Activated effector memory CD4-positive, alpha-beta T cell treated with Interleukin-2 at 50 U/mL for 16 hours (primary cell): ENCODE data around the gene ALK.

Experiments used
- DNase-seq: peaks from one replicate; pipeline ENCODE4 v3.0.0-alpha.2; 2020

Gene ALK

GRCh38 chr2:29706171-29706720 is 215.1 kb downstream of the ALK start:
- DNase-seq: no peak

- no peak for DNase-seq
Measured at GRCh38 chr2:29705616-29706015, 215.8 kb downstream of the ALK start.

- no peak for DNase-seq
Measured at GRCh38 chr2:29703336-29703735, 218.1 kb downstream of the ALK start.

- DNase-seq: no peak
Measured at GRCh38 chr2:29702276-29702675, 219.1 kb downstream of the ALK start.

GRCh38 chr2:29700560-29700959 is 220.8 kb downstream of the ALK start:
- no peak for DNase-seq

GRCh38 chr2:29699045-29699444 is 222.3 kb downstream of the ALK start:
- DNase-seq: no peak

- DNase-seq: no peak
Measured at GRCh38 chr2:29698216-29698615, 223.2 kb downstream of the ALK start.

- no peak for DNase-seq
Measured at GRCh38 chr2:29697715-29698114, 223.7 kb downstream of the ALK start.

- DNase-seq: no peak
Measured at GRCh38 chr2:29697181-29697580, 224.2 kb downstream of the ALK start.

GRCh38 chr2:29694741-29695140 is 226.6 kb downstream of the ALK start:
- DNase-seq: no peak

GRCh38 chr2:29691391-29691950 is 229.9 kb downstream of the ALK start:
- no peak for DNase-seq

- DNase-seq: no peak
Measured at GRCh38 chr2:29689666-29690065, 231.7 kb downstream of the ALK start.

- DNase-seq: no peak
Measured at GRCh38 chr2:29688429-29688828, 233.0 kb downstream of the ALK start.

- no peak for DNase-seq
Measured at GRCh38 chr2:29687121-29687520, 234.3 kb downstream of the ALK start.

GRCh38 chr2:29676886-29677453 is 244.4 kb downstream of the ALK start:
- no peak for DNase-seq

GRCh38 chr2:29664578-29664977 is 256.8 kb downstream of the ALK start:
- no peak for DNase-seq

GRCh38 chr2:29663268-29663667 is 258.1 kb downstream of the ALK start:
- no peak for DNase-seq

- no peak for DNase-seq
Measured at GRCh38 chr2:29662861-29663260, 258.5 kb downstream of the ALK start.

GRCh38 chr2:29660201-29660600 is 261.2 kb downstream of the ALK start:
- DNase-seq: no peak

- DNase-seq: no peak
Measured at GRCh38 chr2:29659178-29659577, 262.2 kb downstream of the ALK start.

- no peak for DNase-seq
Measured at GRCh38 chr2:29657674-29658073, 263.7 kb downstream of the ALK start.

GRCh38 chr2:29655391-29656086 is 265.8 kb downstream of the ALK start:
- no peak for DNase-seq

- no peak for DNase-seq
Measured at GRCh38 chr2:29650631-29651097, 270.7 kb downstream of the ALK start.

GRCh38 chr2:29644949-29645348 is 276.4 kb downstream of the ALK start:
- no peak for DNase-seq
